KBM-7 (cell line): ENCODE results near the gene RNU4-1.
"Not testable (repeated sequence)": the region's sequence is repeated elsewhere in the genome, so short reads cannot be mapped to it uniquely, and the experiment has no call there.

Source experiments
- DNase-seq: peaks from one replicate; pipeline ENCODE4 v3.0.0-alpha.2; 2015
- in situ Hi-C: fragments of 300-500 bp; cut with MboI; formaldehyde crosslinking; loops from 2 replicates; pipeline ENCODE4 v1.14.3; 2020; ENCODE audit warnings: low sequenced_read_pairs, low pct_unique_long_range_greater_than_20kb, mixed read lengths

RNU4-1 gene

DNA sequence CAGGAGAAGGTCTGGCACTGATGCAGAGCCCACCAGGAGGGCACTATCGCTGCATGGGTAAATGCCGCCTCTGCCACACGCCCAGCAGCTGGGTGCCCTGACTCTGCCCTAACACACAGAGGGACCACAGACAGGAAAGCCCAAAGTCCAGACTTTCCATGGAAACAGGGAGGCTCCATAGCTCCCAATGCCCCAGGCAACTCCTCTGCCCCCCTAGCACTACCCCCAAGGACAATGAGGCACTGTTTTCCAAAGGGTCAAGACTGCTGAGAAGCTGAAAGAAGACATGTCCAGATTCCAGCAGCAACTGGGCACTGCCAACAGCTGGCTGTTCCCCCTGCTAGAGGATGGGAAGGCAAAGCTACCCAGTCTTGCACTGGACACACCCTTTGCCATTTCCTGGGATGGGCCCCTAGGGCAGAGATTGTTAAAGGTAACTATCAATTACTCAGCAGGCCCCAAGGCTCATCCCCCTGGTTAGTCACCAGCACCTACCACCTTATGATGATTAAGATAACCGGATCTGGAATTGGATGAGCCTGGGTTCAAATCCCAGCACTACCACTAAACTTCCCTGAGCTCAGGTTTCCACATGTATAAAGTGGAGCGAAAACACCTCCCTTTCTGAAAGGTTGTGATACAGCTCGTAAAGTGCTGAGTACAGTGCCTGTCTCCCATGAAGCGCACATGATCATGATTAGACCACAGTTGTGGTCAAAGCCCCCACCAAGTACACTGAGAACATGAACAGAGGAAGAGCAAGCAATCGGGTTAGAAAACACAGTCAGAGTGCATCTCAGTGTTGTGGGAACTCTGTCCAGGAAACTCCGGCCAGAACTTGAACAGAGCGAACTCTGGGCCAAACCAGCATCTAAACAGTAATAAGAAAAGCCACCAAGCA, 30.8 kb downstream of the RNU4-1 start:
- in situ Hi-C loops = no loop called here
- peak; percentile 39 for DNase-seq

DNA sequence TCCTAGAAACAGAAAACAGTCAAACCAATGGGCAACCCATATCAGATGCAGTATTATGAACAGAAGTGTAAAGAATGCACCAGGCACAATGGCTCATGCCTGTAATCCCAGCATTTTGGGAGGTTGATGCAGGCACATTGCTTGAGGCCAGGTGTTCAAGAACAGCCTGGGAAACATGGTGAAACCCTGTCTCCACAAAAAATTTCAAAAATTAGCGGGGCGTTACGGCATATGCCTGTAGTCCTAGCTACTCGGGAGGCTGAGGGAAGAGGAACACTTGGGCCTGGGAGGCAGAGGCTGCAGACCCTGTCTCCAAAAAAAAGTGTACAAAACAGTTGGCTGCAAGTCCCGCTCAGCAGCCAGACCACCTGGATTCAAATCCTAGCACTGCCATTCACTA, 32.4 kb downstream of the RNU4-1 start:
- no peak for DNase-seq
- in situ Hi-C loops = no loop called here

DNA sequence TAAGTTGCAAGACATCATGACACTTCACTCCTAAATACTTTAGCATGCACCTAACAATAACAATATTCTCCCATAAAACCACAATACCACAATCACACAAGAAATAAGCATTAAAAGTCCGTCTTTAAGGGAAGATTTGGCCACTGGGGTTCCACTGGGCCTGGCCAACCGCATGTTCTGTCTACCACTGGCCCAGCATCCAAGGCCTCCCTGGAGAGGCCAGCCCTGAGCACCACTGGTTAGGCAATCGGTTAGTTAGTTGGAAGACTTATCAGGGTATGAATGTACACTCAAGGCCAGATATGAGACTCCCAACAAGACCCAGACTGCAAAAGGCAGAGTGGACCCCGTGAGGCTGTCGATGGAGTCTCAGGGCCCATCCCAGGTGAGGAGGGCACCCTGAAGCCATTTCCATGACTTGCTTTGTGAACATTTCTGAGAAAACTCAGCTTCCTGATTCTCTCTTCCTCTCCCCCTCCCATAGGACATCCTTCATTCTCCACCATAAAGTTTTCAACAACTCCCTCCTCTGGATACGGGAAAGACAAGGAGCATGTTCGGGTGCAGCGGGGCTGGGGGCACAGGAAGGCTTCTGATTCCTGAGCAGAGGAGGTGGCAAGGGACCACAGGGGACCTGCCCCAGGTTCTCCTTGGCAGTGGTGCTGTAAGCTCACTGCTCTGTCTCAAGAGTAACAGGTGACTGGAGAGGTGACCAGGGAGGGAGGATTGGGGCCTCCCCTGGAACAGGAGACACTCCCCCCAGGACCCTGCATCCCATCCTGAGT, 33.4 kb downstream of the RNU4-1 start:
- no peak for DNase-seq
- in situ Hi-C loops = no loop called here

DNA sequence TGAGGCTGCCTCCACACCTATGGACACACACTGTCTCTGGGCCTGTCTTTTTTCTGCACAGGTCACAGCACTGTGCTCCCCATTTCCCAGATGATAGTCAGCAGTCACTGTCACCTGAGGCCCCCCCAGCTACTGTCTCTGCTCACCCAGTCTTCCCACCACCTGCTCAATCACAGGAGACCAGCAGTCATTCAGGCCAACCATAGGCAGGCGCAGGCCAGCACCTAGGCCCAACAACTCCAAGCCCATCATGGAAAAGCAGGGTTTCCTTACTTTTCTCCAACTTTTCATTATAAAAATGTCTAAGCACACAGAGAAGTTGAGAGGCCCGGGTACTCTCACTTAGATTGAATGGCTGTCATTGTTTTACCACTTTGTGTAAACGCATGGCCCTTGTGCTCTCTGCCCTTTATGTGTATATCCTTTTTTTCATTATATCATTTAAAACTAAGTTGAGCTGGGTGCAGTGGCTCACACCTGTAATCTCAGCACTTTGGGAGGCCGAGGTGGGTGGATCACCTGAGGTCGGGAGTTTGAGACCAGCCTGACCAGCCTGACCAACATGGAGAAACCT, 34.6 kb downstream of the RNU4-1 start:
- in situ Hi-C loops = no loop called here
- DNase-seq = no peak

DNA sequence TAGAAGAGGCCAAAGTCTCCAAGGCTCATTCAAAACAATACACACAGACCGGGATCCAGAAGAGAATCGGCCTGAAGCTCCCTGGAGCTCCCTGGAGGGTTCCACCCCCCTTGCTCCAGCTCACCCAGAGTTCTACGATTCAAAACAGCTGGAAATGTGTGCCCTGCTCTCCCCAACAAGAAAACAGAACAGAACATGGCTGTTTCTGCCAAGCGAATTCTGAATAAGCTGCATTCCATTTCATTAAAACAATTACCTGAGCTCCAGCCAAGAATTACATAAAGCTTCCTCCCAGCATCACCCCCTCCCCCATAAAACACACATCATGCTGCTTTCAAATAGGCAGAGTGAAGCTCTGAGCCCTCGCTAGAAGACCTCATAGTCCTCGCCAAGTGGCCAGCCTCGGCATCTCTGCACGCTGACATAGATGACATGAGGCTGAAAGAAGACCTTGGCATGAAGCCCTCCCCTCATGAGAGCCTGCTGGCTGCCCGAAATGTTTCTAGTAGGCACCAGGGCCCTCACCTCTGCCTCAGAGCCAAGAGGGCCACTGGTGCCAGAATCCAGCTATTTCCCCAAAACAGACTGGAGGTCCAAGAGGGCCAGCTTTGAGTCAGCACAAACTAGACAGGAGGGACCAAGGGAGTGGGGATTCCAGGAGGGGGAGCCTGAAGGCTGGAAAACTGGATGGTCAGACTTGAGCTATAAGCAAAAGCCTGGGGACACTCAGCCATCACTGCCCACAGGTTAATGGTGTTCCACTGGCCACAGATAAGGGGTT, 35.8 kb downstream of the RNU4-1 start:
- no peak for DNase-seq
- in situ Hi-C loops = no loop called here

DNA sequence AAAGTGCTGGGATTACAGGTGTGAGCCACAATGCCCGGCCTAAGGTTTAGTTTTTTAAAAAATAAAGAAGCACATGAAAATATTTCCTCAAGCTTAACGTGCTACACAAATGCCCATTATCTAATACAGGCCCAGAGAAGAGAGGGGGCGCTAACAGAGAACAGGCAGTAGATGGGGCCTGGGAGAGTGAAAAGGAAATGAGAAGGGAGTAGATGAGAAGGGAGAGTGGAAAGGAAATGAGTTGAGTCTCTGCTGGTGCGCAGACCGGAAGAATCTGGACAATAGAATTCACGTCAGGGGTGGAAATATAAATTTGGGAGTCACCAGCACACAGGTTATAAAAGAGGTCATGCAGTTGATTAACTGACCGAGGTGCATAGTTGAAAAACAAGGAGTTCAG, 38.2 kb downstream of the RNU4-1 start:
- DNase-seq = no peak
- in situ Hi-C loops = no loop called here

DNA sequence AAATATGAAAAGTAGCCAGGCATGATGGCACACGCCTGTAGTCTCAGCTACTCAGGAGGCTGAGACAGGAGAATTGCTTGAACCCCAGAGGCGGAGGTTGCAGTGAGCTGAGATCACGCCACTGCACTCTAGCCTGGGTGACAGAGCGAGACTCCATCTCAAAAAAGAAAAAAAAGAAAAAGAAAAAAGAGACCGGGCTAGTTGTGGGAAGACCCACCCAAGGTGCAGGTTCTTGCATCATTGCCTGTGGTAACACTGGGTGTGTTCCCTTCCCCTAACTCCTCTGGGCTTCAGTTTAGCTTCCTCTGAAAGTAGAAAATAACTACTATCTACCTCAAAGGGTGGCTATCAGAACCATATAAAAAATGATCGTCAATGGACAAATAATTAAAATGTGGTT, 39.7 kb downstream of the RNU4-1 start:
- DNase-seq, in situ Hi-C loops: not testable (repeated sequence)

DNA sequence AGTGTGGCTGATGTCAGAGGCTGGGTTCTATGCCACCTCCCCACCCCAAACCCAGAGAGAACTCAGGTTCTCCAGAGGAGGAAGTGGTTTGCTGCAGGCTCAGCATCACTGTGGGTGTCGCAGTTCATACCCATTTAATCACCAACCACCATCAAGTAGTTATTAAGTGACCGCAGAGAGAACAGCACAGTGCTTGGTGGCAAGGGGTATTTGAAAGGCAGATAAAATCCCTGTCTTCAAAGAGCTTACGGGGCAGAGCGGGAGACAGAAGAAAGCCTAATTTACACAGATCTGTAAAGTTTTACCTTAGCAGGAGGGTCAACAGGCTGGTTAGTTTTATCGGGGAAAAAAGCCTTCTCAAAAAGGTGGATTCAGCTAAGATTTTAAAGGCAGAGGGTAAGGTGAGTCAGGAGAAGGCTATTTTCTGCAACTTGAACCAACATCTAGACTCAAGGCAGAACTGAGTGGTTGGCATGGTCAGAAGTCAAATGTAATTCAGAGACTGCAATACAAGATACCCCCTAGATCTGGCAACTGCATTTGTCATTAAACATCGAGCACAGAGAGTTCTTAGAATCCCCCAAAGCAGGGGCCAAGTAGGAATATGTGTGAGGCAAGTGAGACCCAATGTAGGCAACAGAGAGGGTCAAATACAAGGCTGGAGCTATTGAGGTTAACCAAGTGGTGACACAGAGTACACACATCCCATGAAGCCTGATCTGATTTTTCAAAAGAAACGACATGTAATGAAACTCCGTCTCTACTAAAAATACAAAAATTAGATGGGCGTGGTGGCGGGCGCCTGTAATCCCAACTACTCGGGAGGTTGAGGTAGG, 40.7 kb downstream of the RNU4-1 start:
- in situ Hi-C loops = no loop called here

DNA sequence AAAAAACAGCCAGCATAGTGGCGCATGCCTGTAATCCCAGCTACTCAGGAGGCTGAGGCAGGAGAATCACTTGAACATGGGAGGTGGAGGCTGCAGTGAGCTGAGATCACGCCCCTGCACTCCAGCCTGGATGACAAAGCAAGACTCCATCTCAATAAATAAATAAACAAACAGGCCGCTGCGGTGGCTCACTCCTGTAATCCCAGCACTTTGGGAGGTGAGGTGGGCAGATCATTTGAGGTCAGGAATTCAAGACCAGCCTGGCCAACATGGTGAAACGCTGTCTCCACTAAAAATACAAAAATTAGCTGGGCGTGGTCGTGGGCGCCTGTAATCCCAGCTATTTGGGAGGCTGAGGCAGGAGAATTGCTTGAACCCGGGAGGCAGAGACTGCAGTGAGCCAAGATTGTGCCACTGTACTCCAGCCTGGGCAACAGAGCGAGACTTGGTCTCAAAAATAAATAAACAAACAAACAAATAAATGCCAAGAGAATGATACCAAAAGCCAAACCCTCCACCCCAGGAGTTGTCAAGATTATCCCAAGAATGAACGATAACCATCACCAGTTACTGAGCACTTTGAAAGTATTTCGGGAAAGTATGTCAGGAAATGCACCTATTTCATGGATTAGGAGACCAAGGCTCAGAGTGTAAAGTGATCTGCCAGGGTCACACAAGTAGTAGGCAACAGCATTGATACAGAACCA, 41.5 kb downstream of the RNU4-1 start:
- DNase-seq, in situ Hi-C loops: not testable (repeated sequence)

More for the DNA sequence above, 40.7 kb downstream of the RNU4-1 start:
- DNase-seq = peak; percentile 66

DNA sequence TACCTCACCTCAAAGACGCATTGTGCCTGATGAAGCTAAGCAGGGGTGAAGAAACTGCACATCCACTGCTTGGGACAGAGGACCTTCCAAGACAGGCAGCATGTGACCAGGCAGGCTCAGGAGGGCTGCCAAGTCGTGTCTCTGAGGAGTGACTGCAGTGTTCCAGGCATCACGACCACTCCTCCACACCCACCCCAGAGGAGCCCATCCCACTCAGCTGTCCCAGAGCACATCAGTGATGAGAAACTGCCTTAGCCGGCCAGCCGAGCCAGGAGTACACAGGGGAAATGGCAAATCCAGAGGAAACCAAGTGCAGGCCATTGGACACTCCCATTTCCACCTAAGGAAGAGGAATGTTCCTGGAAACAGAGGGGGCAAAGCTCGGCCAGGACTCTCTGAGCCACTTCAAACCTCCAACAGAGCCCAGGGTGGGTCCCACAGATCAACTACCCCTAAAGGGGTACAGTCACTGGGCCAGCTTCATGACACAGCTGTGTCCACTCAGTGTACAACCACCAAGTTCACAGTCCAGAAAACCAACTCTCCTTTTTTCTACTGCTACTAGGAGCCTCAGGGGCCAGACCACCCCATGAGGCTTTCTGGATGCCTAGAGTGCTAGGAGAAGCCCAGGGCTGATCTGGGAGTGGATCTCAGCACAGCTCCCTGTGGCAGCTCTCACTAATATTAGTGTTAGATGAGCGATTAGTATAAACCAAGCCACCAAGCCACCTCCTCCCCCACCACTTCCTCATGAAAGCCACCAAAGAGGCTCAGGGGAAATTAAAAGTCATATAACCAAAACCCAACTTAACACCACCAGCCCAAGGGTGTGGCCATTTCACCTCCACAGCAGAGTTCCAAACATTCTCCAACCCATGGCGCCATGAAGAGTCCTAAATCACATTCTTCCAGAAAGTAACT, 42.9 kb downstream of the RNU4-1 start:
- in situ Hi-C loops = no loop called here
- peak; percentile 32 for DNase-seq

DNA sequence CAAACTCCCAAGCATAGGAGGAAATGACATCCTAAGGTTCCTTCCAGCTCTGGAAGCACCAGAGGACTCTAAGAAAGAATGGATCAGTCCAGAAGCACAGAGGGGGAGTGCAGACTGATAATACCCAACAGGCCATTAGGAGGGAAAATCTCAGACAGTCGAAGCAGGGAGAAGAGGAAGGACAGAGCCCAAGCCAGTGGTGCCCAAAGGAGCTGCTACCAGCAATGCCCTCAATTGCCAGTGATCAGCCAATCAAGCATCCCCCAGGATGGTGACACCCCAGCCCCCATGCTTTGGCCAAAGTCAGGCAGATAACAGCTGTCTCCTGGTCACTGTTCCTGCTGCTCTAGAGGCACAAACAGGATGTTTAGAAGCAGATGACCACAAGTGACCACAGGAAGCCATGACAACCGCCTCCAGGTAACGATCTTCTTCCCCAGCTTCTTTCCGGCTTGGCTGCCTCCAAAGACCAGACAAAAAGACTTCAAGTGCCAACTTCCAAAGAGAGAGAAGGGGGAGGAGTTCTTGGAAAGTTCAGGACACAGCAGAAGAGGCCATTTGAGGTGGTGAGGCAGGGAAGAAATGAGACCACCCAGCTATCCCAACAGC, 43.7 kb downstream of the RNU4-1 start:
- no peak for DNase-seq
- in situ Hi-C loops = no loop called here

DNA sequence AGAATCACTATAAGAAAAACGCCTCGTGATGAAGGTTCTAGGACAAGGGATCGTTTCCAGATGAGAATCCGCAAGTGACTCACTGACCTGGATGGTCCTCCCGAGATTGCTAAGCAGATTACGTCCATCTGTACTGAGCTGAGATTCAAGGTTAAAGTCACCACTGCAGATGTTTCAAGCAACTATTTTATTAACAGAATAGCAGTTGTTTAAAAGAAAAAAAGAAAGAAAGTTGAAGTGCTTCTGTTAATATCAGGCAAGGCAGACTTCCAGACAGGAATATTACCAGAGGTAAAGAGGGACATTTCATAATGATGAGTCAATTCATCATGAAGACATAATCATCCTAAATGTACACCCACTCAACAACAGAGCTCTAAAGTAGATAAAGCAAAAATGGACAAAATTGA, 45.4 kb downstream of the RNU4-1 start:
- in situ Hi-C loops = no loop called here
- DNase-seq = no peak

DNA sequence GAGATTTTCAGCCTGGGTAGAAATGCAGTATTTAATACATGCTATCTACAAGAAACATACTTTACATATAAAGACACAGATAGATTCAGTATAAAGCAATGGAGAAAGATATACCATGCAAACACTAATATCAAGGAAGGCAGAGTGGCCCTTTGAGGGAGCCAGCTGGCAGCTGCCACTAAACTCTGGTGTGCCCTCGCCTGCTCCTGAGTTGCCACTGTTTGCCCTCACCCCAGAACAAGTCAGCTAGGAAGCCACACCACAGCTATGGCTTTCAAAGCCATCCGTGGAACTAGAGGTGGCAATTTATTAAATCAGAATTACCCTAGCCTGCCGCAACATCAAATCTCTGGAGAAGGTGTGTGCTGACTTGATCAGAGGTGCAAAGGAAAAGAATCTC, 45.9 kb downstream of the RNU4-1 start:
- in situ Hi-C loops = no loop called here
- no peak for DNase-seq

DNA sequence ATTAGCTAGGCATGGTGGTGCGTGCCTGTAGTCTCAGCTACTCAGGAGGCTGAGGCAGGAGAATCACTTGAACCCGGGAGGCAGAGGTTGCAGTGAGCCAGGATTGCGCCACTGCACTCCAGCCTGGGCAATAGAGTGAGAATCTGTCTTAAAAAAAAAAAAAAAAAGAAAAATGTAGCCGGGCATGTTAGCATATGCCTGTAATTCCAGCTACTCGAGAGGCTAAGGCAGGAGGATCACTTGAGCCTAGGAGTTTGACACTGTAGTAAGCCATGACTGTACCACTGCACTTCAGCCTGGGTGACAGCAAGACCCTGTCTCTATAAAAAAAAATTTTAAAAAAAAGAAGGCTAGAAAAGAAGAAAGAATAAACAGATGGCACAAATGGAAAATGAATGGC, 46.3 kb downstream of the RNU4-1 start:
- in situ Hi-C loops, DNase-seq: not testable (repeated sequence)
